ENCODE results near the gene INSRR. TPM values are rescaled to one million over a fixed set of nuclear protein-coding genes. Genes with fewer than 3 reads are reported as not detected.

INSRR gene
- total RNA-seq, 1 donor from 2014 or later, result not detected

- no peaks in the 10 kb centered on the region for H3K36me3 ChIP-seq (ENCODE audit: control insufficient read depth, insufficient read depth, low read length)
- peaks cover 6% of the 10 kb centered on the region for H3K27me3 ChIP-seq (ENCODE audit: control insufficient read depth, insufficient read depth, low read length)
- TF ChIP-seq CTCF (IDR thresholded peaks at IDR 0.05; ENCODE audit: insufficient read depth, low read length, poor library complexity, severe bottlenecking), result no peak
- no peak overlapping the region for H3K4me3 ChIP-seq (ENCODE audit: low read depth, low read length)
- no peak for DNase-seq (ENCODE audit: low read depth)
These were observed 46.5 kb downstream of the INSRR start for GRCh38 chr1:156812293-156812990.

DNA sequence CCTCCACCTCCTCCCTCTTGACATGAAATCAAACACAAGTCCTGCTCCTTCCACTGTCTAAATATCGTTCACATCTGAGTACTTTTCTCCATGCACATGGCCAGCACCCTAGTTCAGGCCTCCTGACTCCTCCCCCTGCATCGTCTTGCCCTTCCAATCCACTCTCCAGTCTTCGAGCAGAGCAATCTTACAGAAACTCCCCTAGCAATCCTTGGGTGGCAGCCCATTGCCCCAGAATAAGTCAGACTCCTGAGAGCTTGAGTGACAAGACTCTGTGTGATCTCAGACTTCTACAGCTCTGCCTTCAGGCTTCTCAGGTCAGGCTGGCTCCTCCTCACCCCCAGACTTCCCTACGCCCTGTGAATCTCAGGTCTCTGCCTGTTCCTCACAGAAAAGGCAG is 47.7 kb downstream of the INSRR start:
- Histone ChIP-seq H3K4me3 (ENCODE audit: low read depth, low read length) (no peak overlapping the region), H3K27me3 (ENCODE audit: control insufficient read depth, insufficient read depth, low read length) (peaks cover 6% of the 10 kb centered on the region), H3K36me3 (ENCODE audit: control insufficient read depth, insufficient read depth, low read length) (no peaks in the 10 kb centered on the region)
- TF ChIP-seq CTCF (IDR thresholded peaks at IDR 0.05; ENCODE audit: insufficient read depth, low read length, poor library complexity, severe bottlenecking), result no peak
- no peak for DNase-seq (ENCODE audit: low read depth)

- peaks cover 2% of the 10 kb centered on the region for H3K27me3 ChIP-seq (ENCODE audit: control insufficient read depth, insufficient read depth, low read length)
- TF ChIP-seq CTCF (IDR thresholded peaks at IDR 0.05; ENCODE audit: insufficient read depth, low read length, poor library complexity, severe bottlenecking), result no peak
These were observed 49.1 kb downstream of the INSRR start for GRCh38 chr1:156809711-156810366.

GRCh38 chr1:156809281-156809680 is 49.6 kb downstream of the INSRR start:
- H3K36me3 ChIP-seq (ENCODE audit: control insufficient read depth, insufficient read depth, low read length), result no peaks in the 10 kb centered on the region
- DNase-seq (ENCODE audit: low read depth), result no peak
- H3K27me3 ChIP-seq (ENCODE audit: control insufficient read depth, insufficient read depth, low read length), result peaks cover 2% of the 10 kb centered on the region
- no peak for TF ChIP-seq CTCF (IDR thresholded peaks at IDR 0.05; ENCODE audit: insufficient read depth, low read length, poor library complexity, severe bottlenecking)
- H3K4me3 ChIP-seq (ENCODE audit: low read depth, low read length), result no peak overlapping the region

More at GRCh38 chr1:156809711-156810366, 49.1 kb downstream of the INSRR start:
- Histone ChIP-seq H3K4me3 (ENCODE audit: low read depth, low read length) (no peak overlapping the region), H3K36me3 (ENCODE audit: control insufficient read depth, insufficient read depth, low read length) (no peaks in the 10 kb centered on the region)
- no peak for DNase-seq (ENCODE audit: low read depth)

DNA sequence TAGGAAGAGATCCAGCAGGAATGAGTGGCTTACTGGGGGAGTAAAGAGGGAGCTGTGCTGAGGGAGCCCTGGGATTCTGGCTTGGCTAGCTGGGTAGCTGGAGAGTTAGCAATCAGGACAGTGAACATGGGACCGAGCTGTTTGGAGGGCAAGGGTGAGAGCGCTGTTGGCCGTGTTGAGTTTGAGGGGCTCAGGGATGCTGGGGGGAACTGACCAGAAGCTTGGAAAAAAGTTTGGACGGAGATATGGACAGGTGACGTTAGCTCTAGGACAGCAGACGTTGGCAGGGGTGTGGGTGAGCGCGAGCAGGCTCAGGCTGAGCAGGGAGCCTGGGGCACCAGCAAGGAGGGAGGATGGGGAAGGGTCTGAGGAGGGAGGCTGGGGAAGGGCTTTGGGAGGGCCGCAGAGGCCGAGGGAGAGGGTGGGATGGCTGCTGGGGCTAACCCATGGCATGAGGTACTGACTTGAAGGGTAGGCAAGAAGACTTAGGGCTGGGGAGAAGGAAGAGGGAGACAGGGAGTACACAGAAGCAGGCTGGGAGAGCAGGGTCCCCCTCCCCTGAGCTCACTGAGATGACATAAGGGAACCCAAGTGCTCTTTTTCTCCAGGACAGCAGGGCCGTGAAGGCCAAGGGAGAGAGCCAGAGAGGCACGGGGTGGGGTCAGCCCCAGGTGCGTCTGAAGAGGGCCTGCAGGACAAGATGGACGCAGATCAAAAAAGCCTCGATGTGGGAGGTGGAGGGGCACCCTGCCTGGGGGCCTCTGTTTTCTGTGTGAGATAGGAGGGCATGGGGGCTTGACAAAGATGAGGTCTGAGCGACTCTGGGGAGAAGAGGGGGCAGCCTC is 50.5 kb downstream of the INSRR start:
- Histone ChIP-seq H3K27me3 (ENCODE audit: control insufficient read depth, insufficient read depth, low read length) (no peaks in the 10 kb centered on the region), H3K4me3 (ENCODE audit: low read depth, low read length) (no peak overlapping the region), H3K36me3 (ENCODE audit: control insufficient read depth, insufficient read depth, low read length) (no peaks in the 10 kb centered on the region)
- DNase-seq (ENCODE audit: low read depth), result no peak
- no peak for TF ChIP-seq CTCF (IDR thresholded peaks at IDR 0.05; ENCODE audit: insufficient read depth, low read length, poor library complexity, severe bottlenecking)

Data from kidney epithelial cell (primary cell).